H1 (cell line): ENCODE results near the gene CCNE1. TPM values are rescaled to one million over a fixed set of nuclear protein-coding genes. Genes with fewer than 3 reads are reported as not detected.

Experiments
- ASH2L ChIP-seq: fragments of 200-600, 300-600 bp; sonication (generic); IDR thresholded peaks from one replicate; pipeline ENCODE4 v1.7.1; 2017; ENCODE audit warnings: low read length
- SRF ChIP-seq: IDR thresholded peaks from 2 replicates; pipeline ENCODE4 v1.6.1; 2011; ENCODE audit warnings: mild to moderate bottlenecking, low read depth, low read length, moderate library complexity
- SUZ12 ChIP-seq: fragments of 200-600 bp; sonication (generic); IDR thresholded peaks from 2 replicates; pipeline ENCODE4 v1.6.1; 2012; ENCODE audit warnings: mild to moderate bottlenecking, inconsistent platforms, low read length, moderate library complexity, mixed read lengths
- polyA plus RNA-seq, 7 experiments: library from polyadenylated mRNA; depleted of rRNA in 3 of 7; stranded (reverse) in 5 of 7; unstranded in 2 of 7; fragments of >200 nt in 5 of 7; fragments of 200-250 nt in 2 of 7; gene quantifications; 1 replicate in 5 of 7; 2 replicates in 1 of 7; 4 replicates in 1 of 7; pipeline versions ENCODE4 v1.2.1 to v1.2.3, GENCODE V29; 2011 to 2013; ENCODE audit warnings: missing spikeins in 2 of 7, mixed read lengths in 2 of 7
- total RNA-seq: library from RNA; stranded (reverse); fragmentation: NEBNext Ultra II Directional; extraction: Animal tissue kit (Norgen Biotek cat#: 25700); gene quantifications from 2 replicates; pipeline ENCODE4 v1.2.1, GENCODE V29; 2021

CCNE1 gene
- total and polyA plus RNA-seq, 2 of the 8 experiments (the other 6 are each of a cell fraction or from before 2014, with no cell fraction given): 43.2 to 44.6 TPM

GRCh38 chr19:29873024-29873800 is 61.4 kb downstream of the CCNE1 start (continued):
- TF ChIP-seq SUZ12 (peak; percentile 63), SRF (no peak), ASH2L (no peak)

Other genes starting within 250 kb of the CCNE1 start
- 38.0 and 41.5 TPM in 2 replicates for gene POP4, start 205.7 kb upstream of the CCNE1 start, total RNA-seq
- 22.8 and 29.1 TPM in 2 replicates for gene POP4, start 205.7 kb upstream of the CCNE1 start, polyA plus RNA-seq (2011; rRNA removed)
- gene PLEKHF1, start 146.5 kb upstream of the CCNE1 start, total RNA-seq: 11.1 and 12.0 TPM in 2 replicates
- 18.4 and 21.8 TPM in 2 replicates for gene PLEKHF1, start 146.5 kb upstream of the CCNE1 start, polyA plus RNA-seq (2011; rRNA removed)
- 11.9 and 14.5 TPM in 2 replicates for gene C19orf12, start 96.7 kb upstream of the CCNE1 start, total RNA-seq
- 10.7 and 14.6 TPM in 2 replicates for gene C19orf12, start 96.7 kb upstream of the CCNE1 start, polyA plus RNA-seq (2011; rRNA removed)
- 59.3 and 64.3 TPM in 2 replicates for gene URI1, start 130.2 kb downstream of the CCNE1 start, total RNA-seq
- gene URI1, start 130.2 kb downstream of the CCNE1 start, polyA plus RNA-seq (2011; rRNA removed): 15.4 and 27.7 TPM in 2 replicates